Neuronal stem cell (in vitro differentiated cells): ENCODE results near the gene VIT.

ENCODE experiments used
- DNase-seq: peaks from one replicate; pipeline ENCODE4 v3.0.0-alpha.2; 2013; ENCODE audit warnings: low spot score
- H2AFZ ChIP-seq: one replicate; pipeline ENCODE4 v1.6.1; 2013; ENCODE audit warnings: mild to moderate bottlenecking, low read length, inconsistent platforms
- H2AK5ac ChIP-seq: 2 replicates; pipeline ENCODE4 v1.6.1; 2013; ENCODE audit warnings: low read depth, mild to moderate bottlenecking, inconsistent platforms, low read length, moderate library complexity, mixed read lengths
- H2BK120ac ChIP-seq: 2 replicates; pipeline ENCODE4 v1.6.1; 2013; ENCODE audit warnings: low read depth, mild to moderate bottlenecking, inconsistent platforms, low read length, moderate library complexity, mixed read lengths
- H2BK12ac ChIP-seq: one replicate; pipeline ENCODE4 v1.6.1; 2013; ENCODE audit warnings: low read length, inconsistent platforms
- H2BK15ac ChIP-seq: 2 replicates; pipeline ENCODE4 v1.6.1; 2013; ENCODE audit warnings: mild to moderate bottlenecking, low read length, inconsistent platforms, mixed read lengths
- H2BK5ac ChIP-seq: one replicate; pipeline ENCODE4 v1.6.1; 2013; ENCODE audit warnings: inconsistent platforms, mild to moderate bottlenecking, low read length, moderate library complexity
- H3K14ac ChIP-seq: one replicate; pipeline ENCODE4 v1.6.1; 2013; ENCODE audit warnings: low read length, inconsistent platforms
- H3K18ac ChIP-seq: 2 replicates; pipeline ENCODE4 v1.6.1; 2013; ENCODE audit warnings: low read length, inconsistent platforms
- H3K23ac ChIP-seq: 2 replicates; pipeline ENCODE4 v1.6.1; 2013; ENCODE audit warnings: low read depth, mild to moderate bottlenecking, mixed read lengths, low read length, inconsistent platforms; ENCODE audit not compliant: poor library complexity
- H3K27ac ChIP-seq: replicated peaks from 3 replicates; pipeline ENCODE4 v1.5.1; 2013; ENCODE audit warnings: low read length, inconsistent platforms
- H3K27me3 ChIP-seq, 3 experiments: 2 replicates each; pipeline ENCODE4 v1.6.1; 2013; ENCODE audit warnings: low read length in 3 of 3, mild to moderate bottlenecking in 2 of 3, inconsistent platforms in 1 of 3, low read depth in 1 of 3, mixed read lengths in 1 of 3, moderate library complexity in 1 of 3; ENCODE audit not compliant: control insufficient read depth in 3 of 3, insufficient read depth in 3 of 3
- H3K36me3 ChIP-seq, 2 donors: replicated peaks in 1 of 2; 2 replicates each; pipeline ENCODE4 v1.6.1; 2013; ENCODE audit warnings: low read length in 2 of 2; ENCODE audit not compliant: control insufficient read depth in 2 of 2, insufficient read depth in 2 of 2
- H3K4ac ChIP-seq: 2 replicates; pipeline ENCODE4 v1.6.1; 2013; ENCODE audit warnings: inconsistent platforms, mild to moderate bottlenecking, low read length, moderate library complexity
- H3K4me1 ChIP-seq, 2 donors: 1 replicate in 1 of 2; 2 replicates in 1 of 2; pipeline ENCODE4 v1.6.1; 2013; ENCODE audit warnings: low read length in 2 of 2, low read depth in 1 of 2; ENCODE audit not compliant: control insufficient read depth in 2 of 2, insufficient read depth in 1 of 2
- H3K4me2 ChIP-seq: one replicate; pipeline ENCODE4 v1.6.1; 2013; ENCODE audit warnings: mild to moderate bottlenecking, low read length, inconsistent platforms; ENCODE audit not compliant: insufficient read depth, poor library complexity, severe bottlenecking
- H3K4me3 ChIP-seq, 2 donors: 2 replicates each; pipeline ENCODE4 v1.5.1; 2013; ENCODE audit warnings: low read length in 2 of 2, mild to moderate bottlenecking in 2 of 2, inconsistent platforms in 1 of 2, moderate library complexity in 1 of 2
- H3K79me1 ChIP-seq: one replicate; pipeline ENCODE4 v1.6.1; 2013; ENCODE audit warnings: low read depth, mild to moderate bottlenecking, inconsistent platforms, low read length, moderate library complexity
- H3K9ac ChIP-seq: one replicate; pipeline ENCODE4 v1.6.1; 2013; ENCODE audit warnings: mild to moderate bottlenecking, low read depth, low read length, inconsistent platforms; ENCODE audit not compliant: poor library complexity
- H3K9me3 ChIP-seq, 2 donors: replicated peaks in 1 of 2; 2 replicates each; pipeline versions ENCODE3 to v1.6.1; 2013; ENCODE audit warnings: low read length in 2 of 2, mild to moderate bottlenecking in 2 of 2, inconsistent platforms in 1 of 2, low read depth in 1 of 2, mixed read lengths in 1 of 2, moderate library complexity in 1 of 2; ENCODE audit not compliant: control insufficient read depth in 2 of 2, insufficient read depth in 1 of 2
- H4K8ac ChIP-seq: one replicate; pipeline ENCODE4 v1.6.1; 2013; ENCODE audit warnings: low read depth, mild to moderate bottlenecking, inconsistent platforms, low read length, moderate library complexity
- H4K91ac ChIP-seq: one replicate; pipeline ENCODE4 v1.6.1; 2013; ENCODE audit warnings: low read length, low read depth, mild to moderate bottlenecking, inconsistent platforms; ENCODE audit not compliant: poor library complexity
- WGBS, 2 donors: extraction: QIAGEN DNeasy Blood & Tissue Kit; methylation state at CpG; one replicate each; pipeline ENCODE4 v1.1.7; 2013; ENCODE audit warnings: missing lambda C conversion rate in 2 of 2, mixed read lengths in 1 of 2; ENCODE audit not compliant: insufficient read length in 2 of 2, insufficient replicate concordance in 1 of 2; ENCODE audit errors: extremely low coverage in 2 of 2; 5-methylcytosine and 5-hydroxymethylcytosine counted together

VIT gene

DNA sequence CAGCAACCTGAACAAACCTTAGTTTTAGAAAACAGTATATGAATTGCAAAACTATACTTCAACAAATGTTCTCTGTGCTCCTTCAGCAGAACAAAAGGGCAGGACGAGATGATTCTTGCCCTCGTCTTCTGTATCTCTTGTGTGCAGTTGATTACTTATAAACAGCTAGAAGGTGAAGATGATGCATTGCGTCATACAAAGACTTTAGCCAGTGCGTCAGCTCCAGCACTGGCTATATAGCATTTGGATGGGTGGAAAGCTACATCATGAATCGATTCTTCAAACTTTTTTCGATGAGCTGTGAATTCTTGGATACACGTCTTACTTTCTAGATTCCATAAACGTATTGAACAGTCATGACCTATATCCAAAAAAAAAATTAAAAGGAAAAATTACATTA is 152.8 kb downstream of the VIT start:
- no peaks in the 10 kb centered on the region for H3K27me3 ChIP-seq
- no peak overlapping the region for H3K23ac ChIP-seq
- H3K36me3 ChIP-seq, result peaks cover 2 to 49% of the 10 kb centered on the region in 2 donors
- H3K4me2 ChIP-seq, result no peak overlapping the region
- no peak overlapping the region for H2AFZ ChIP-seq
- no peak overlapping the region for H2BK12ac ChIP-seq
- no peaks in the 10 kb centered on the region for H3K9me3 ChIP-seq
- H3K4me3 ChIP-seq, result no peak overlapping the region
- no peak overlapping the region for H2BK120ac ChIP-seq
- H4K91ac ChIP-seq, result no peak overlapping the region
- no peak overlapping the region for H3K14ac ChIP-seq
- no peak overlapping the region for H2BK5ac ChIP-seq
- no peak overlapping the region for H3K18ac ChIP-seq
- H3K9ac ChIP-seq, result no peak overlapping the region
- DNase-seq, result no peak
- no peak overlapping the region for H2BK15ac ChIP-seq
- no peak overlapping the region for H4K8ac ChIP-seq
- no peak overlapping the region for H2AK5ac ChIP-seq
- no peaks in the 10 kb centered on the region for H3K4me1 ChIP-seq
- no peak overlapping the region for H3K4ac ChIP-seq
- no peaks in the 10 kb centered on the region for H3K79me1 ChIP-seq
- H3K27ac ChIP-seq, result no peak overlapping the region
- WGBS, 2 donors, result no CpG with 5 or more reads among the region's 8 CpGs

DNA sequence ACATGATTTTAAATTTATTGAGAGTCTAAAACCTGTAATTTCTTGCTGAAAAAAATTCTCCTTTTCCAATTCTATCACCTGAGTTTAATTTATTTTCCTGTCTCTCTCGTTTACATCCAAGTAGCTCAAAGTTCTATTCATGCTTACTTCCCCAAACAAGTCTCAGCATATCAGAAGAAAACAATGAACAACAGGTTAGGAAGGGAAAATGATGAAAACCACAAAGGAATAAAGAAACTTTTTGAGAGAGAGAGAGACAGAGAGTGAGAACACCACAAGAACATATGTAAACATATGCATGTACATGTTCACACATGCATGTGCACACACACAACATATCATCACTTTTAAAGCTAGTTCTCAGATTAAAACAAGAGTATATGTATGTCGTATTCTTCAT is 157.7 kb downstream of the VIT start:
- no peak overlapping the region for H3K27ac ChIP-seq
- no peak overlapping the region for H3K14ac ChIP-seq
- H4K91ac ChIP-seq, result no peak overlapping the region
- H3K18ac ChIP-seq, result no peak overlapping the region
- no peak overlapping the region for H2BK15ac ChIP-seq
- peaks cover 1 to 61% of the 10 kb centered on the region in 2 donors for H3K36me3 ChIP-seq
- no peak overlapping the region for H3K4ac ChIP-seq
- H2AFZ ChIP-seq, result no peak overlapping the region
- no peak overlapping the region for H2BK5ac ChIP-seq
- H3K23ac ChIP-seq, result no peak overlapping the region
- no peaks in the 10 kb centered on the region for H3K27me3 ChIP-seq
- no peak overlapping the region for H3K4me3 ChIP-seq
- no peak overlapping the region for H4K8ac ChIP-seq
- H2AK5ac ChIP-seq, result no peak overlapping the region
- no peaks in the 10 kb centered on the region for H3K9me3 ChIP-seq
- H3K4me1 ChIP-seq, result no peaks in the 10 kb centered on the region
- H2BK120ac ChIP-seq, result no peak overlapping the region
- no peak overlapping the region for H2BK12ac ChIP-seq
- H3K4me2 ChIP-seq, result no peak overlapping the region
- H3K79me1 ChIP-seq, result no peaks in the 10 kb centered on the region
- H3K9ac ChIP-seq, result no peak overlapping the region
- no CpG with 5 or more reads among the region's 2 CpGs for WGBS, 2 donors
- no peak for DNase-seq

DNA sequence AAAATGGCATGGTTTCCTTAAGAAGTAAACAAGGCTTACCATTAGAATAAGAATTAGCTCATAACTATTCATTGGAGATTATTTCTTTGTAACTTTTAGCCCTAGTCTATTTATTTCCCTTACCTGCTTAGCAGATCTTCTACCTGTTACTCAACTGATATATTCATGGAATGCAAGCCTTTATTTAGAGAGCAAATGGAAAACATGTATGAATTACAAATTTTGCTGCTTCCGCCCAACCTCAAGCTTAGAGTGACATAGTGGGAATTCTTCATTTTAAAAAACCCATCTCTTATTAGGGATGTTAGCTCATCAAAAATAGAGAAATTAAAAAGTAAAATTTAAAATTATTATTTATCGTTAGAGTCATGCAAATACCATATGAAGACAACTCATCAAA is 158.9 kb downstream of the VIT start:
- Histone ChIP-seq H3K27ac (no peak overlapping the region), H3K4me1 (no peaks in the 10 kb centered on the region), H3K36me3 (peaks cover 0 to 60% of the 10 kb centered on the region in 2 donors), H3K23ac (no peak overlapping the region), H3K9ac (no peak overlapping the region), H3K14ac (no peak overlapping the region), H2BK12ac (no peak overlapping the region), H3K9me3 (no peaks in the 10 kb centered on the region), H2AK5ac (no peak overlapping the region), H4K91ac (no peak overlapping the region), H3K18ac (no peak overlapping the region), H2BK5ac (no peak overlapping the region), H3K4me2 (no peak overlapping the region), H2AFZ (no peak overlapping the region), H3K4me3 (no peak overlapping the region), H3K79me1 (no peaks in the 10 kb centered on the region), H2BK15ac (no peak overlapping the region), H3K4ac (no peak overlapping the region), H3K27me3 (no peaks in the 10 kb centered on the region), H2BK120ac (no peak overlapping the region), H4K8ac (no peak overlapping the region)
- no CpG with 5 or more reads among the region's 2 CpGs for WGBS, 2 donors
- no peak for DNase-seq

DNA sequence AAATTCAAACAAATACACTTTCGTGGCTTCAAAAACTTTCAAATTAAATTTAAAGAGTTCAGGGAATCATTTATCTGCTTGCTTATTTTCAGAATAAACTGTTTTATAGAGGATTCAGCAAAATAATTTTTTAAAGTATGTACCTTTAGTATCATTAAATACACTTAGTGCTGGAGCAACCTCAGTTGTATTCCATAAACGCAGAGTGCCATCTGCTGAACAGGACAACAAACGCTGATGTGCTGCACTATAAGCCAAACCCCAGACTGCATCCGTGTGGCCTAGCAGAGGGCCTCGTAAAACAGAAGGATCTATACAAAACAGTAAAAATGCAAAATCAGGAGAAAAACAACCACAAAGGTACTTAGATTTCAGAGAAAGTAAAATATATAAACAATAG is 161.2 kb downstream of the VIT start:
- H2BK12ac ChIP-seq, result no peak overlapping the region
- no peaks in the 10 kb centered on the region for H3K79me1 ChIP-seq
- H4K91ac ChIP-seq, result no peak overlapping the region
- no peak overlapping the region for H3K23ac ChIP-seq
- no peak overlapping the region for H4K8ac ChIP-seq
- no peak overlapping the region for H3K18ac ChIP-seq
- no peak overlapping the region for H3K4ac ChIP-seq
- H3K27me3 ChIP-seq, result no peaks in the 10 kb centered on the region
- no peak for DNase-seq
- no peak overlapping the region for H2BK5ac ChIP-seq
- no peaks in the 10 kb centered on the region for H3K4me1 ChIP-seq
- no peak overlapping the region for H3K27ac ChIP-seq
- no peak overlapping the region for H3K14ac ChIP-seq
- no peak overlapping the region for H2BK120ac ChIP-seq
- H2BK15ac ChIP-seq, result no peak overlapping the region
- H3K4me2 ChIP-seq, result no peak overlapping the region
- no peak overlapping the region for H3K9ac ChIP-seq
- no peak overlapping the region for H2AK5ac ChIP-seq
- no peak overlapping the region for H3K4me3 ChIP-seq
- no peaks in the 10 kb centered on the region for H3K9me3 ChIP-seq
- H2AFZ ChIP-seq, result no peak overlapping the region
- WGBS, 2 donors, result no CpG with 5 or more reads among the region's 5 CpGs
- peaks cover 0 to 64% of the 10 kb centered on the region in 2 donors for H3K36me3 ChIP-seq
